Measurements from ENCODE around the gene OR7A5. TPM values are rescaled to one million over a fixed set of nuclear protein-coding genes. Genes with fewer than 3 reads are reported as not detected.

OR7A5 gene
- total RNA-seq, 1 donor from 2014 or later, result not detected

GRCh38 chr19:14821937-14822336 lies 13.0 kb downstream of the OR7A5 start:
- ChIA-PET CTCF (no interaction called here), POLR2A (no interaction called here)
- H3K27me3 Mint-ChIP-seq, result peaks cover 22% of the 10 kb centered on the region
- DNase-seq (no peak), ATAC-seq (ENCODE audit: low read depth) (no peak)
- no peak for TF ChIP-seq CTCF (IDR thresholded peaks at IDR 0.05)
- no peaks in the 10 kb centered on the region for H3K9me3 Mint-ChIP-seq
- peaks cover 2% of the 10 kb centered on the region for H3K4me1 Mint-ChIP-seq
- H3K4me3 Mint-ChIP-seq, result no peak overlapping the region
- H3K36me3 Mint-ChIP-seq (ENCODE audit: low read depth), result no peaks in the 10 kb centered on the region
- intact Hi-C loops (cut with micrococcal nuclease), result no loop called here
- no peak overlapping the region for H3K27ac Mint-ChIP-seq

DNA sequence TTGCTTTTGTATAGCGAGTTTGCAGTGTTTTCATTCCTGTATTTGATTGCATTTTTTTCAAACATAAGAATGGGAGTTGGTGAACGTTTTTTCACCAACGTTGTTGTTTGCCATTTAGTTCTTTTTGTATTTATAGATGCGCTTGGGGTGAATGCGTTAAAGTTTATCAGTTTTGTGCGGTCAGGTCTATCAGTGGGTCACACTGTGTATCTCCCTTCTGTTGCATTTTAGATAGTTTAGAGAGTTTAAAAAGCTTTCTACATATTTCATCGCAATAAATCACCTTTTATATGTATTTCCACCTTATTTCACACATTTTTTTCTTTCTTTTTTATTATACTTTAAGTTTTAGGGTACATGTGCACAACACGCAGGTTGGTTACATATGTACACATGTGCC lies 16.4 kb downstream of the OR7A5 start:
- ChIA-PET CTCF (no interaction called here), POLR2A (no interaction called here)
- peaks cover 4% of the 10 kb centered on the region for H3K27me3 Mint-ChIP-seq
- intact Hi-C loops (cut with micrococcal nuclease), result no loop called here
- H3K4me3 Mint-ChIP-seq, result no peak overlapping the region
- no peak overlapping the region for H3K27ac Mint-ChIP-seq
- DNase-seq, result no peak
- peaks cover 2% of the 10 kb centered on the region for H3K4me1 Mint-ChIP-seq
- H3K36me3 Mint-ChIP-seq (ENCODE audit: low read depth), result no peaks in the 10 kb centered on the region
- no peak for ATAC-seq (ENCODE audit: low read depth)
- no peak for TF ChIP-seq CTCF (IDR thresholded peaks at IDR 0.05)
- H3K9me3 Mint-ChIP-seq, result no peaks in the 10 kb centered on the region

- Mint-ChIP-seq H3K36me3 (ENCODE audit: low read depth) (no peaks in the 10 kb centered on the region), H3K4me3 (no peak overlapping the region), H3K9me3 (no peaks in the 10 kb centered on the region), H3K27ac (no peak overlapping the region), H3K4me1 (peaks cover 2% of the 10 kb centered on the region), H3K27me3 (peaks cover 2% of the 10 kb centered on the region)
- ChIA-PET POLR2A (no interaction called here), CTCF (no interaction called here)
- no peak for TF ChIP-seq CTCF (IDR thresholded peaks at IDR 0.05)
- no peak for ATAC-seq (ENCODE audit: low read depth)
- intact Hi-C loops (cut with micrococcal nuclease), result no loop called here
- DNase-seq, result no peak
Observed at GRCh38 chr19:14817052-14817451, 17.9 kb downstream of the OR7A5 start.

GRCh38 chr19:14814982-14815652 lies 19.9 kb downstream of the OR7A5 start:
- no peak for ATAC-seq (ENCODE audit: low read depth)
- Mint-ChIP-seq H3K27me3 (no peaks in the 10 kb centered on the region), H3K27ac (no peak overlapping the region), H3K9me3 (no peaks in the 10 kb centered on the region), H3K4me1 (no peaks in the 10 kb centered on the region), H3K4me3 (no peak overlapping the region), H3K36me3 (ENCODE audit: low read depth) (no peaks in the 10 kb centered on the region)
- ChIA-PET CTCF (no interaction called here), POLR2A (no interaction called here)
- intact Hi-C loops (cut with micrococcal nuclease), result no loop called here
- DNase-seq, result no peak
- no peak for TF ChIP-seq CTCF (IDR thresholded peaks at IDR 0.05)

GRCh38 chr19:14809272-14810057 lies 25.5 kb downstream of the OR7A5 start:
- ChIA-PET POLR2A (no interaction called here), CTCF (no interaction called here)
- H3K27ac Mint-ChIP-seq, result no peak overlapping the region
- DNase-seq, result no peak
- no peaks in the 10 kb centered on the region for H3K9me3 Mint-ChIP-seq
- intact Hi-C loops (cut with micrococcal nuclease), result no loop called here
- no peak overlapping the region for H3K4me3 Mint-ChIP-seq
- peaks cover 8% of the 10 kb centered on the region for H3K27me3 Mint-ChIP-seq
- no peak for ATAC-seq (ENCODE audit: low read depth)
- H3K4me1 Mint-ChIP-seq, result no peaks in the 10 kb centered on the region
- TF ChIP-seq CTCF (IDR thresholded peaks at IDR 0.05), result no peak
- no peaks in the 10 kb centered on the region for H3K36me3 Mint-ChIP-seq (ENCODE audit: low read depth)
